MM.1S (cell line): Measurements from ENCODE around the gene TBX18.

Source experiments
- DNase-seq: peaks from one replicate; pipeline ENCODE4 v3.0.0-alpha.2; 2015
- H2AFZ ChIP-seq: fragments of 300-600 bp; sonication (generic); 2 replicates; pipeline ENCODE4 v1.6.0; 2016; ENCODE audit warnings: antibody characterized with exemption, low read length
- H3F3A ChIP-seq: fragments of 300-600 bp; sonication (generic); 2 replicates; pipeline ENCODE4 v1.6.1; 2016; ENCODE audit warnings: mild to moderate bottlenecking, antibody characterized with exemption, low read length, moderate library complexity, mixed read lengths; ENCODE audit not compliant: insufficient read depth
- H3K27ac ChIP-seq: fragments of 300-600 bp; sonication (generic); 2 replicates; pipeline ENCODE4 v1.5.1; 2016; ENCODE audit warnings: mild to moderate bottlenecking, low read length
- H3K27me3 ChIP-seq: fragments of 300-600 bp; sonication (generic); replicated peaks from 2 replicates; pipeline ENCODE4 v1.6.0; 2016; ENCODE audit warnings: low read length; ENCODE audit not compliant: insufficient read depth
- H3K36me3 ChIP-seq: fragments of 300-600 bp; sonication (generic); replicated peaks from 2 replicates; pipeline ENCODE4 v1.6.1; 2016; ENCODE audit warnings: mild to moderate bottlenecking, low read length, mixed read lengths; ENCODE audit not compliant: insufficient read depth
- H3K4me1 ChIP-seq: fragments of 300-600 bp; sonication (generic); 2 replicates; pipeline ENCODE4 v1.6.1; 2016; ENCODE audit warnings: low read length, mixed read lengths
- H3K4me2 ChIP-seq: fragments of 300-600 bp; sonication (generic); 2 replicates; pipeline ENCODE4 v1.6.0; 2016; ENCODE audit warnings: low read depth, low read length
- H3K4me3 ChIP-seq: fragments of 300-600 bp; sonication (generic); 2 replicates; pipeline ENCODE4 v1.5.1; 2016; ENCODE audit warnings: low read length, mixed read lengths
- H3K79me2 ChIP-seq: fragments of 300-600 bp; sonication (generic); 2 replicates; pipeline ENCODE4 v1.6.1; 2016; ENCODE audit warnings: mixed run types, low read length, mixed read lengths
- H3K9ac ChIP-seq: fragments of 300-600 bp; sonication (generic); 2 replicates; pipeline ENCODE4 v1.6.1; 2016; ENCODE audit warnings: low read length, mixed read lengths
- H3K9me2 ChIP-seq: fragments of 300-600 bp; sonication (generic); replicated peaks from 2 replicates; pipeline ENCODE4 v1.6.1; 2016; ENCODE audit warnings: mild to moderate bottlenecking, low read length, mixed read lengths; ENCODE audit not compliant: insufficient read depth
- H3K9me3 ChIP-seq: fragments of 300-600 bp; sonication (generic); replicated peaks from 2 replicates; pipeline ENCODE4 v1.6.1; 2016; ENCODE audit warnings: mild to moderate bottlenecking, low read length, mixed read lengths; ENCODE audit not compliant: insufficient read depth
- H4K20me1 ChIP-seq: fragments of 300-600 bp; sonication (generic); 2 replicates; pipeline ENCODE4 v1.6.1; 2016; ENCODE audit warnings: mild to moderate bottlenecking, low read length, moderate library complexity, mixed read lengths; ENCODE audit not compliant: insufficient read depth
- CTCF ChIP-seq: fragments of 300-600 bp; sonication (generic); IDR thresholded peaks from 2 replicates; pipeline ENCODE4 v1.5.1; 2016; ENCODE audit warnings: antibody characterized with exemption, low read length, mixed read lengths
- EZH2 ChIP-seq: fragments of 300-600 bp; sonication (generic); optimal IDR thresholded peaks from 2 replicates; pipeline ENCODE3; 2017; ENCODE audit warnings: low read depth, mild to moderate bottlenecking, antibody characterized with exemption, low read length, mixed read lengths
- EZH2phosphoT487 ChIP-seq: fragments of 300-600 bp; sonication (generic); IDR thresholded peaks from 2 replicates; pipeline ENCODE4 v1.6.1; 2018; ENCODE audit warnings: antibody characterized with exemption, low read length

The TBX18 gene

GRCh38 chr6:84768442-84769174, 4.2 kb upstream of the TBX18 start:
- Histone ChIP-seq H3K36me3 (no peaks in the 10 kb centered on the region), H4K20me1 (no peaks in the 10 kb centered on the region), H3F3A (no peaks in the 10 kb centered on the region), H2AFZ (no peak overlapping the region), H3K9me2 (no peaks in the 10 kb centered on the region), H3K4me3 (no peak overlapping the region), H3K4me2 (no peak overlapping the region), H3K27me3 (no peaks in the 10 kb centered on the region), H3K79me2 (no peaks in the 10 kb centered on the region), H3K27ac (no peak overlapping the region), H3K9me3 (no peaks in the 10 kb centered on the region), H3K4me1 (no peaks in the 10 kb centered on the region), H3K9ac (no peak overlapping the region)
- TF ChIP-seq EZH2 (no peak), EZH2phosphoT487 (no peak), CTCF (no peak)
- no peak for DNase-seq

GRCh38 chr6:84767526-84768201, 3.3 kb upstream of the TBX18 start:
- H3K4me2 ChIP-seq, result no peak overlapping the region
- H2AFZ ChIP-seq, result no peak overlapping the region
- H3K27ac ChIP-seq, result no peak overlapping the region
- no peaks in the 10 kb centered on the region for H3K36me3 ChIP-seq
- no peaks in the 10 kb centered on the region for H3K27me3 ChIP-seq
- H4K20me1 ChIP-seq, result no peaks in the 10 kb centered on the region
- H3K79me2 ChIP-seq, result no peaks in the 10 kb centered on the region
- H3K4me1 ChIP-seq, result no peaks in the 10 kb centered on the region
- no peaks in the 10 kb centered on the region for H3K9me2 ChIP-seq
- DNase-seq, result no peak
- no peaks in the 10 kb centered on the region for H3K9me3 ChIP-seq
- H3K4me3 ChIP-seq, result no peak overlapping the region
- TF ChIP-seq EZH2phosphoT487 (no peak), EZH2 (no peak), CTCF (no peak)
- H3K9ac ChIP-seq, result no peak overlapping the region
- H3F3A ChIP-seq, result no peaks in the 10 kb centered on the region

- H3K4me2 ChIP-seq, result no peak overlapping the region
- H3F3A ChIP-seq, result no peaks in the 10 kb centered on the region
Measured at GRCh38 chr6:84766799-84767525, 2.6 kb upstream of the TBX18 start.

More at GRCh38 chr6:84766799-84767525, 2.6 kb upstream of the TBX18 start:
- TF ChIP-seq EZH2 (no peak), EZH2phosphoT487 (no peak), CTCF (no peak)
- Histone ChIP-seq H4K20me1 (no peaks in the 10 kb centered on the region), H3K27ac (no peak overlapping the region), H3K4me3 (no peak overlapping the region), H3K4me1 (no peaks in the 10 kb centered on the region), H3K36me3 (no peaks in the 10 kb centered on the region), H3K9me3 (no peaks in the 10 kb centered on the region), H3K79me2 (no peaks in the 10 kb centered on the region), H2AFZ (no peak overlapping the region), H3K27me3 (no peaks in the 10 kb centered on the region), H3K9ac (no peak overlapping the region), H3K9me2 (no peaks in the 10 kb centered on the region)
- no peak for DNase-seq
